ENCODE measurements around the gene KPNA3.

DNA sequence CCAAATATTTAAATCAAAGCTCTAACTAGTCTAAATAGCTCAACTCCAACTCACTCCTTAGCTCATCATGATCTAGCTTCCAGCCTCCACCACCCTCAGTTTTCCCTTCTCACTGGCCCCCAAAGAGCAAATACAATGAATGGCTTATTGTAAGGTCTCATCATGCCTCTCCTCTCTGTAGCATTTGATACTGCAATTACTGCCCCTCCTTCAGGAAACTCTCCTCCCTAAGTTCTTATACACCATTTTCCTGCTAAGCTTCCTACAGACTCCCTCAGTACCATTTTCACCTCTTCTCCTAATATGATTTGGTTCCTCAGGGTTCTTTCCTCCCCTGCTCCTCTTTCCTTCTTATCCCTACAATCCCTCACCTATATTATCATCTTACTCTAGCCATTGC is 12.8 kb downstream of the KPNA3 start:
- no peak for TF ChIP-seq CTCF (IDR thresholded peaks at IDR 0.05)
- no peak for TF ChIP-seq POLR2A (IDR thresholded peaks at IDR 0.05)

Measured in right lobe of liver (tissue), 4 donors.